ENCODE measurements around the gene CLDN17.

CLDN17 gene

GRCh38 chr21:30166705-30167104, at the start of gene CLDN17:
Gene CLDN17, minus strand, starts transcription at chr21:30166805. Its CDS starts 188 bp downstream, at chr21:30166617.
- no peak for DNase-seq (ENCODE audit: low read depth in 2 of 2)

- no peak for DNase-seq (ENCODE audit: low read depth in 2 of 2)
These were observed 49.6 kb upstream of the CLDN17 start, which contains the start of gene CLDN8 for GRCh38 chr21:30216041-30216723. Gene CLDN8, minus strand, starts transcription at chr21:30216097. Its CDS starts 172 bp downstream, at chr21:30215925.

- no peak for DNase-seq (ENCODE audit: low read depth in 2 of 2)
These were observed 44.5 kb upstream of the CLDN17 start for GRCh38 chr21:30211071-30211470.

GRCh38 chr21:30209601-30210000, 43.0 kb upstream of the CLDN17 start:
- DNase-seq (ENCODE audit: low read depth in 2 of 2): no peak

GRCh38 chr21:30207252-30207579, 40.6 kb upstream of the CLDN17 start:
- no peak for DNase-seq (ENCODE audit: low read depth in 2 of 2)

- DNase-seq (ENCODE audit: low read depth in 2 of 2): no peak
These were observed 40.1 kb upstream of the CLDN17 start for GRCh38 chr21:30206551-30207251.

- no peak for DNase-seq (ENCODE audit: low read depth in 2 of 2)
These were observed 33.4 kb upstream of the CLDN17 start for GRCh38 chr21:30200000-30200399.

- no peak for DNase-seq (ENCODE audit: low read depth in 2 of 2)
These were observed 28.2 kb upstream of the CLDN17 start for GRCh38 chr21:30194701-30195299.

GRCh38 chr21:30193201-30193600, 26.6 kb upstream of the CLDN17 start:
- no peak for DNase-seq (ENCODE audit: low read depth in 2 of 2)

- DNase-seq (ENCODE audit: low read depth in 2 of 2): no peak
These were observed 23.9 kb upstream of the CLDN17 start for GRCh38 chr21:30190554-30190953.

GRCh38 chr21:30189773-30190172, 23.2 kb upstream of the CLDN17 start:
- no peak for DNase-seq (ENCODE audit: low read depth in 2 of 2)

GRCh38 chr21:30186242-30186641, 19.6 kb upstream of the CLDN17 start:
- no peak for DNase-seq (ENCODE audit: low read depth in 2 of 2)

- no peak for DNase-seq (ENCODE audit: low read depth in 2 of 2)
These were observed 1.5 kb upstream of the CLDN17 start for GRCh38 chr21:30168086-30168485.

GRCh38 chr21:30166171-30166570, 434 bp downstream of the CLDN17 start:
- no peak for DNase-seq (ENCODE audit: low read depth in 2 of 2)

GRCh38 chr21:30164796-30165195, 1.8 kb downstream of the CLDN17 start:
- DNase-seq (ENCODE audit: low read depth in 2 of 2): no peak

GRCh38 chr21:30153697-30154340, 12.8 kb downstream of the CLDN17 start:
- DNase-seq (ENCODE audit: low read depth in 2 of 2): no peak

- DNase-seq (ENCODE audit: low read depth in 2 of 2): no peak
These were observed 13.8 kb downstream of the CLDN17 start for GRCh38 chr21:30152792-30153191.

GRCh38 chr21:30148906-30149305, 17.7 kb downstream of the CLDN17 start:
- DNase-seq (ENCODE audit: low read depth in 2 of 2): no peak

- no peak for DNase-seq (ENCODE audit: low read depth in 2 of 2)
These were observed 19.9 kb downstream of the CLDN17 start for GRCh38 chr21:30146558-30147282.

GRCh38 chr21:30138483-30138882, 28.1 kb downstream of the CLDN17 start:
- DNase-seq (ENCODE audit: low read depth in 2 of 2): no peak

- DNase-seq (ENCODE audit: low read depth in 2 of 2): no peak
These were observed 37.4 kb downstream of the CLDN17 start for GRCh38 chr21:30129246-30129645.

- no peak for DNase-seq (ENCODE audit: low read depth in 2 of 2)
These were observed 40.0 kb downstream of the CLDN17 start for GRCh38 chr21:30126576-30126975.
